OCI-LY7 (cell line): ENCODE data around the gene DIAPH2.

ENCODE experiments used
- CTCF ChIP-seq: fragments of 200-600 bp; sonication (generic); conservative IDR thresholded peaks from 2 replicates; pipeline ENCODE4 v1.5.1; 2014; ENCODE audit warnings: mild to moderate bottlenecking, antibody characterized with exemption, low read length, moderate library complexity, mixed read lengths
- EZH2phosphoT487 ChIP-seq: fragments of 200-600 bp; sonication (generic); IDR thresholded peaks from 2 replicates; pipeline ENCODE4 v1.6.1; 2018; ENCODE audit warnings: low read depth, borderline replicate concordance, mild to moderate bottlenecking, mixed run types, antibody characterized with exemption, low read length, moderate library complexity, mixed read lengths

- TF ChIP-seq CTCF (no peak), EZH2phosphoT487 (no peak)
Observed at GRCh38 chrX:97594646-97595224, 910.1 kb downstream of the DIAPH2 start.
